GM12872 (cell line): ENCODE results near the gene PDK2.
A peak's percentile ranks its signal among the peaks of the same experiment; 100 is the strongest.

Source experiments
- TF ChIP-seq, protein P1 (sequence below): IDR thresholded peaks from 3 replicates; pipeline ENCODE4 v1.5.1; 2011; ENCODE audit warnings: low read depth, mild to moderate bottlenecking, low read length, moderate library complexity; ENCODE audit not compliant: insufficient read depth

Gene PDK2

DNA sequence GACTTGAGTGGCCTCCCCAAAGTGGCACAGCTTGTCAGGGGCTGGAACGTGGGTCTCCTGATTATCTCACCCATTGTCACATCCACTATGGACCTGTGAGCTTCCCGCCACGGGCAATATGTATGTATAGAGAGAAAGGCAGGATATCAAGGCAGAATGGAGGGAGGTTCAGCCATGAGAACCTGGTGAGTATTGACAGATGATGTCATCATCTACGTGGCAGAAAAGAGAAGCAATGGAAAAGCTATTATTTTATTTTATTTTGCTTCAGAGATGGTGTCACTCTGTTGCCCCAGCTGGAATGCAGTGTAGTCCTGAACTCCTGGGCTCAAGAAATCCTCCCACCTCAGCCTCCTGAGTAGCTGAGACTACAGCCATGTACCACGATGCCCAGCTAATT is 13.4 kb upstream of the PDK2 start:
- TF ChIP-seq, protein P1, sequence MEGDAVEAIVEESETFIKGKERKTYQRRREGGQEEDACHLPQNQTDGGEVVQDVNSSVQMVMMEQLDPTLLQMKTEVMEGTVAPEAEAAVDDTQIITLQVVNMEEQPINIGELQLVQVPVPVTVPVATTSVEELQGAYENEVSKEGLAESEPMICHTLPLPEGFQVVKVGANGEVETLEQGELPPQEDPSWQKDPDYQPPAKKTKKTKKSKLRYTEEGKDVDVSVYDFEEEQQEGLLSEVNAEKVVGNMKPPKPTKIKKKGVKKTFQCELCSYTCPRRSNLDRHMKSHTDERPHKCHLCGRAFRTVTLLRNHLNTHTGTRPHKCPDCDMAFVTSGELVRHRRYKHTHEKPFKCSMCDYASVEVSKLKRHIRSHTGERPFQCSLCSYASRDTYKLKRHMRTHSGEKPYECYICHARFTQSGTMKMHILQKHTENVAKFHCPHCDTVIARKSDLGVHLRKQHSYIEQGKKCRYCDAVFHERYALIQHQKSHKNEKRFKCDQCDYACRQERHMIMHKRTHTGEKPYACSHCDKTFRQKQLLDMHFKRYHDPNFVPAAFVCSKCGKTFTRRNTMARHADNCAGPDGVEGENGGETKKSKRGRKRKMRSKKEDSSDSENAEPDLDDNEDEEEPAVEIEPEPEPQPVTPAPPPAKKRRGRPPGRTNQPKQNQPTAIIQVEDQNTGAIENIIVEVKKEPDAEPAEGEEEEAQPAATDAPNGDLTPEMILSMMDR, result no peak

DNA sequence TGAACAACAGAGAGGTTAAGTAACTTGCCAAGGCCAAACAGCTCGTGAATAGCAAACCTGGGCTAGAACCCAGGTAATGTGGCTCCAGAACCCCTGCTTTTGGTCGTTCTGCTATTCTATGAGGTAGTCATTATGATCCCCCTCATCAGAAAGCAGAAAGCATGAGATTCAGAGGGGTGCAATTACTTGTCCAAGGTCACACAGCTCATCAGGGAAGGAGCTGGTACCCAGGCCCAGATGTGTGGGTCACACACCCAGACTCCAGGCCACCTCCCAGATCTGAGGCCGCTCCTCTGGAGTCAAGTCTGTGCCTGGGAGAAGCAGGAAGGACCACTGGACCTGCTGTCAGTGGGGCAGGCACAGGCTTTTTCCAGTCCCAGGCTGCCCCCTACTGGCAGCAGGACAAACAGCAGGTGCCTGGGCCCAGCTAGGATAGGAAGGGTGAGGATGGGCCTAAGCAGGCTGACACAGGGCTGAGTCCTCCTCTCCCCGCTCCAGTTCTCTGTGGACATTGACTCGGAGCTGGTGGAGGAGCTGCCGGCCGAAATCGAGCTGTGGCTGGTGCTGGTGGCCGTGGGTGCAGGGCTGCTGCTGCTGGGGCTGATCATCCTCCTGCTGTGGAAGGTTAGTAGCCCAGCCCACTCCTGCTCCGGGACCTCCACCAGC is 7.8 kb upstream of the PDK2 start:
- TF ChIP-seq, protein P1, result peak; percentile 99

DNA sequence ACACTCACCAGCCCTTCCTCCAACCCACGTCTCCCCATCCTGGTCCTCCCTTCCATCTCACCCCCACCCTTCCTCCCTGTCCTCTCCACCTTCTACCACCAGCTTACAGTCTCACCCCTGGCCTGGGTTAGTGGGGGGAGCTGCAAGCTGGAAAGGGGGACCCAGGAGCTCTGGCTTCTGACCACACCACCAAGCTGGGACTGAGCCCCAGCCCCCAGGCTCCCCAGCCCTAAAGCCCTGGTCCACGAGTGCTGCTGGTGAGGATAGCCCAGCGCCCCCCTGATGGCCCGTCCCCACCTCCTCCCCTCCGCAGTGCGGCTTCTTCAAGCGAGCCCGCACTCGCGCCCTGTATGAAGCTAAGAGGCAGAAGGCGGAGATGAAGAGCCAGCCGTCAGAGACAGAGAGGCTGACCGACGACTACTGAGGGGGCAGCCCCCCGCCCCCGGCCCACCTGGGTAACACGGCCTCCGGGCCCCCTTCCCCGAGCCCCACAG is 7.2 kb upstream of the PDK2 start:
- TF ChIP-seq, protein P1, result no peak

DNA sequence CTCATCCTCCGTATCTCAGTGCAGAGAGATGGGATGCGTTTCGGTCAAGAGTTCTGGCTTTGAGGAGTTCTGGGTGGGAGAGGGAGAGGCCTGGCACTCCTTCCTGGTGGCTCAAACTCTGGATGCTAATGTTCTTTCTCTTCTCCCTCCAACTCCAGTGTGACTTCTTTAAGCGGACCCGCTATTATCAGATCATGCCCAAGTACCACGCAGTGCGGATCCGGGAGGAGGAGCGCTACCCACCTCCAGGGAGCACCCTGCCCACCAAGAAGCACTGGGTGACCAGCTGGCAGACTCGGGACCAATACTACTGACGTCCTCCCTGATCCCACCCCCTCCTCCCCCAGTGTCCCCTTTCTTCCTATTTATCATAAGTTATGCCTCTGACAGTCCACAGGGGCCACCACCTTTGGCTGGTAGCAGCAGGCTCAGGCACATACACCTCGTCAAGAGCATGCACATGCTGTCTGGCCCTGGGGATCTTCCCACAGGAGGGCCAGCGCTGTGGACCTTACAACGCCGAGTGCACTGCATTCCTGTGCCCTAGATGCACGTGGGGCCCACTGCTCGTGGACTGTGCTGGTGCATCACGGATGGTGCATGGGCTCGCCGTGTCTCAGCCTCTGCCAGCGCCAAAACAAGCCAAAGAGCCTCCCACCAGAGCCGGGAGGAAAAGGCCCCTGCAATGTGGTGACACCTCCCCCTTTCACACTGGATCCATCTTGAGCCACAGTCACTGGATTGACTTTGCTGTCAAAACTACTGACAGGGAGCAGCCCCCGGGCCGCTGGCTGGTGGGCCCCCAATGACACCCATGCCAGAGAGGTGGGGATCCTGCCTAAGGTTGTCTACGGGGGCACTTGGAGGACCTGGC is 6.0 kb upstream of the PDK2 start:
- TF ChIP-seq, protein P1, result no peak

DNA sequence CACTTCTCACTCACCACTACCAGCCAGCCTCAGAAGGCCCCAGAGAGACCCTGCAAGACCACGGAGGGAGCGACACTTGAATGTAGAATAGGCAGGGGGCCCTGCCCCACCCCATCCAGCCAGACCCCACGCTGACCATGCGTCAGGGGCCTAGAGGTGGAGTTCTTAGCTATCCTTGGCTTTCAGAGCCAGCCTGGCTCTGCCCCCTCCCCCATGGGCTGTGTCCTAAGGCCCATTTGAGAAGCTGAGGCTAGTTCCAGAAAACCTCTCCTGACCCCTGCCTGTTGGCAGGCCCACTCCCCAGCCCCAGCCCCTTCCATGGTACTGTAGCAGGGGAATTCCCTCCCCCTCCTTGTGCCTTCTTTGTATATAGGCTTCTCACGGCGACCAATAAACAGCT is 5.1 kb upstream of the PDK2 start:
- TF ChIP-seq, protein P1, result no peak

DNA sequence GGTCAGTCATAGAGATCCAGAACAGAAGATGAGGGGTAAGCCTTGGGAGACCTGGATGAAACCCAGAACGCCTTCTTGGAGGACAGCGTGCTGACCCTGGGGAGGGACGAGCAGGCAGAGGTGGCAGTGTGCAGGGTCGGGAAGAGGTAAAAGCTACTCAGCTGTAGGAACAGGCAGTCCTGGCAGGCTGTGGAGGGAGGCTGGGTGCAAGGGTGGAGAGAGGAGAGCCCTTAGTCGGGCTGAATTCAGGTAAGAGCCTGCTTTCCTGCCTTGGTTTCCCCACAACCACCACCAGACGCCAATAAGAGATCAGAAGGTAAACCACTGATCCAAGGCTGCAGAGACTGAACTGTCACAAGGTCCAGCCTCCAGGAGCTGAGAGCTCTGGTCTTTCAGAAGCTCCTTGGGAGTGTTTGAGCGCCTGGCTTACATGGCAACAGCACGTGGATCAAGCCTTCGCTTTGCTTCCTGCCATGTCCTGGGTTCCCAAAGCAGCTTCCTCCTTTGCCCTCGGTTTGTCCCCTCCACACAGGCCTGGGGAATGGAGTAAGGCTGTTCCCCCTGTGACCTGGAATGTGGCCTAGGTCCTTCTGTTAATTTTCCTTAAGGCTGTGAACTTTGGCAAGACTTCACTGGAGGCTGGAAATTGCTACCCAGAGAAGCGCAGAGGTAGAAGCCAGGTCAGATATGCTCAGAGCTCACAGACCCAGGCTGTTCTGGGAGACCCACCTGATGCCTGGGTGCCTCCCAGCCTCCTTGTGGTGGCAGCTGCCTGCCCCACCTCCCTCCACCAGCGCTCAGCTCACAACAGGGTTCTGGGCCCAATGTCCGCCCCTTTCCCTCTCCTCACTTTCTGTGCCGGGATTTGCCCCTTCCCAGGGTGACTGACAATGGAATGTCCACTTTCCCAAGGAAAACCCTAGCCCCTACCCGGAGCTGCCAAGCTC is 3.9 kb upstream of the PDK2 start:
- TF ChIP-seq, protein P1, result no peak

DNA sequence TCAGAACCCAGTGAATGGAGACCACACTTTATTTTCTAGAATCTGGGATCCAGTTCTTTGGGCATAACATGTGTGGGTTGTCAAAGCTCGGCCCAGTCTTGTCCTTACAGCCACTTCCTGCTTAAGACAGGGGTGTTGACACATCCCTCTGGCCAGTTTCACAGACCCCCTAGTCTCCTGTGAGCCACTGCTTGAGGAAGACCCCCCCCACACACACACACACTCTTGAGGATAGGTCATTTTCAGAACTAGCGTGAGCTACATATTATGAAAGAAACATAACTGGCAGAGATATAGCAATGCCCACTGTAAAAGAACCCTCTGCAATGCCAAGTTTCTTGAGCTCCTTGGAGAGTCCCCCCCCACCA is 3.2 kb upstream of the PDK2 start:
- TF ChIP-seq, protein P1, result no peak
